Measurements from ENCODE around the gene DPY19L2. TPM values are rescaled to one million over a fixed set of nuclear protein-coding genes. Genes with fewer than 3 reads are reported as not detected.
"Not testable (repeated sequence)": the region's sequence is repeated elsewhere in the genome, so short reads cannot be mapped to it uniquely, and the experiment has no call there.

Gene DPY19L2
- total and polyA plus RNA-seq, 2 of the 4 experiments (the other 2 are of a cell fraction): 0.90 to 1.6 TPM

GRCh38 chr12:63686623-63687022 lies 18.3 kb upstream of the DPY19L2 start:
- H4K91ac ChIP-seq (ENCODE audit: insufficient read depth, low read depth, low read length); ATAC-seq (ENCODE audit: low read depth); H2BK15ac ChIP-seq (ENCODE audit: low read depth, low read length); H4K8ac ChIP-seq (ENCODE audit: low read depth in 2 of 2, low read length in 2 of 2); CTCF ChIA-PET; H3K4me3 ChIP-seq (ENCODE audit: insufficient read depth, low read depth, low read length); H3K56ac ChIP-seq (ENCODE audit: extremely low read depth, insufficient read depth, low read length); H3K9ac ChIP-seq (ENCODE audit: low read depth, low read length); H3K23ac ChIP-seq (ENCODE audit: low read depth, low read length); H3K36me3 ChIP-seq (ENCODE audit: control insufficient read depth, insufficient read depth, low read length); H2AFZ ChIP-seq (replicated peaks; ENCODE audit: low read length, poor library complexity); H2BK20ac ChIP-seq (ENCODE audit: low read depth, low read length); H3K4me1 ChIP-seq (ENCODE audit: control insufficient read depth, insufficient read depth, low read length); intact Hi-C loops (cut with micrococcal nuclease); POLR2A ChIA-PET (ENCODE audit: unreplicated experiment); H3K18ac ChIP-seq (ENCODE audit: low read depth, low read length); H2AK5ac ChIP-seq (ENCODE audit: low read depth, low read length); DNase-seq; BruUV-seq (replicated peaks); H3K27me3 ChIP-seq (ENCODE audit: control insufficient read depth, insufficient read depth, low read length); H3K79me1 ChIP-seq (ENCODE audit: low read depth in 1 of 2, low read length in 2 of 2); H3K4me2 ChIP-seq (ENCODE audit: low read depth, low read length); dilution Hi-C loops (cut with HindIII; ENCODE audit: low sequenced_read_pairs, unreplicated experiment); H2AK9ac ChIP-seq (replicated peaks; ENCODE audit: low read depth, low read length, poor library complexity); H2BK5ac ChIP-seq (ENCODE audit: low read depth, low read length, poor library complexity, severe bottlenecking); H3K4ac ChIP-seq (ENCODE audit: low read depth, low read length); H3K9me3 ChIP-seq (ENCODE audit: control insufficient read depth, insufficient read depth, low read length); H3K9me1 ChIP-seq (ENCODE audit: insufficient read depth, low read length); H3K14ac ChIP-seq (replicated peaks; ENCODE audit: low read depth, low read length); H4K5ac ChIP-seq (ENCODE audit: low read depth, low read length); in situ Hi-C loops (cut with MboI; ENCODE audit: low sequenced_read_pairs); H2BK120ac ChIP-seq (ENCODE audit: low read depth, low read length); H3K27ac ChIP-seq (ENCODE audit: insufficient read depth, low read length); H4K20me1 ChIP-seq (ENCODE audit: insufficient read depth, low read length): not testable (repeated sequence)
- WGBS, 2 experiments (ENCODE audit: extremely low coverage in 2 of 2, insufficient read length in 1 of 2): no CpG with 5 or more reads among the region's 29 CpGs

- DNase-seq; in situ Hi-C loops (cut with MboI; ENCODE audit: low sequenced_read_pairs); H2BK20ac ChIP-seq (ENCODE audit: low read depth, low read length); H3K27ac ChIP-seq (ENCODE audit: insufficient read depth, low read length); H2BK120ac ChIP-seq (ENCODE audit: low read depth, low read length); H3K14ac ChIP-seq (replicated peaks; ENCODE audit: low read depth, low read length); ATAC-seq (ENCODE audit: low read depth); H4K20me1 ChIP-seq (ENCODE audit: insufficient read depth, low read length); H2BK5ac ChIP-seq (ENCODE audit: low read depth, low read length, poor library complexity, severe bottlenecking); BruUV-seq (replicated peaks); H3K79me1 ChIP-seq (ENCODE audit: low read depth in 1 of 2, low read length in 2 of 2); intact Hi-C loops (cut with micrococcal nuclease); POLR2A ChIA-PET (ENCODE audit: unreplicated experiment); H4K8ac ChIP-seq (ENCODE audit: low read depth in 2 of 2, low read length in 2 of 2); H3K18ac ChIP-seq (ENCODE audit: low read depth, low read length); H2AK9ac ChIP-seq (replicated peaks; ENCODE audit: low read depth, low read length, poor library complexity); H3K23ac ChIP-seq (ENCODE audit: low read depth, low read length); H2AFZ ChIP-seq (replicated peaks; ENCODE audit: low read length, poor library complexity); H3K4me2 ChIP-seq (ENCODE audit: low read depth, low read length); H2BK15ac ChIP-seq (ENCODE audit: low read depth, low read length); H3K9me1 ChIP-seq (ENCODE audit: insufficient read depth, low read length); H3K4me3 ChIP-seq (ENCODE audit: insufficient read depth, low read depth, low read length); H3K27me3 ChIP-seq (ENCODE audit: control insufficient read depth, insufficient read depth, low read length); CTCF ChIA-PET; H3K56ac ChIP-seq (ENCODE audit: extremely low read depth, insufficient read depth, low read length); H4K5ac ChIP-seq (ENCODE audit: low read depth, low read length); H4K91ac ChIP-seq (ENCODE audit: insufficient read depth, low read depth, low read length); H3K4me1 ChIP-seq (ENCODE audit: control insufficient read depth, insufficient read depth, low read length); H3K4ac ChIP-seq (ENCODE audit: low read depth, low read length); H3K9ac ChIP-seq (ENCODE audit: low read depth, low read length); dilution Hi-C loops (cut with HindIII; ENCODE audit: low sequenced_read_pairs, unreplicated experiment); H3K9me3 ChIP-seq (ENCODE audit: control insufficient read depth, insufficient read depth, low read length); H3K36me3 ChIP-seq (ENCODE audit: control insufficient read depth, insufficient read depth, low read length); H2AK5ac ChIP-seq (ENCODE audit: low read depth, low read length): not testable (repeated sequence)
- no CpG with 5 or more reads among the region's 2 CpGs for WGBS, 2 experiments (ENCODE audit: extremely low coverage in 2 of 2, insufficient read length in 1 of 2)
Measured at GRCh38 chr12:63685789-63686188, 17.5 kb upstream of the DPY19L2 start.
